K562 (cell line): Measurements from ENCODE around the gene PELI1. TPM values are rescaled to one million over a fixed set of nuclear protein-coding genes. Genes with fewer than 3 reads are reported as not detected.

Source experiments
- ATAC-seq: fragments of 200-7000 bp; cut with Tn5 transposase; 3 replicates; pipeline ENCODE4 v1.9.1; 2020; ENCODE audit warnings: moderate library complexity
- BruUV-seq: library from RNA; stranded (reverse); fragments of 400-500 nt; replicated peaks from 2 replicates; lab custom pipeline; 2021; lab: Mats Ljungman, UMichigan
- CTCF ChIA-PET: fragments of 300-600 bp; formaldehyde crosslinking; extraction: SDS; loops from one replicate; lab custom pipeline; 2021; ENCODE audit warnings: low intra/inter-chr PET ratio; lab: Yijun Ruan, JAX
- POLR2A ChIA-PET: fragments of 300-600, 350-650 bp; sonication (Branson Sonifier 250); formaldehyde crosslinking; extraction: SDS; loops from one replicate; lab custom pipeline; 2021; ENCODE audit warnings: antibody characterized with exemption, inconsistent platforms; lab: Yijun Ruan, JAX
- DNase-seq, 4 experiments: peaks; one replicate each; pipeline versions ENCODE4 v3.0.0 to v3.0.0-alpha.2; 2011 to 2018; ENCODE audit warnings: low spot score in 3 of 4, mixed read lengths in 3 of 4; ENCODE audit errors: extremely low read depth in 1 of 4
- FAIRE-seq: peaks from 2 replicates; lab custom pipeline; 2011; peaks lifted over from hg19 to GRCh38; lab: Jason Lieb, UNC
- H2AFZ ChIP-seq: 2 replicates; pipeline ENCODE4 v1.6.0; 2011; ENCODE audit warnings: low read depth, low read length, control low read depth, inconsistent platforms
- H3K27ac ChIP-seq: fragments of 200-600 bp; 3 replicates; pipeline ENCODE4 v1.8.0; 2011; ENCODE audit warnings: low read depth, mild to moderate bottlenecking, control low read depth, inconsistent platforms, low read length, moderate library complexity, mixed read lengths; ENCODE audit errors: extremely low read depth
- H3K27me3 ChIP-seq, 2 experiments: fragments of 300-600 bp in 1 of 2; 2 replicates in 1 of 2; 3 replicates in 1 of 2; pipeline versions ENCODE4 v1.6.0 to v1.8.0; 2011; ENCODE audit warnings: inconsistent platforms in 2 of 2, low read length in 2 of 2, mild to moderate bottlenecking in 1 of 2, mixed read lengths in 1 of 2, moderate library complexity in 1 of 2; ENCODE audit not compliant: control insufficient read depth in 2 of 2, insufficient read depth in 2 of 2
- H3K36me3 ChIP-seq: fragments of 300-600 bp; 3 replicates; pipeline ENCODE4 v1.8.0; 2011; ENCODE audit warnings: mild to moderate bottlenecking, low read length, inconsistent platforms; ENCODE audit not compliant: control insufficient read depth, insufficient read depth
- H3K4me1 ChIP-seq, 2 experiments: fragments of 200-600 bp in 1 of 2; replicated peaks in 1 of 2; 2 replicates in 1 of 2; 3 replicates in 1 of 2; pipeline versions ENCODE4 v1.5.1 to v1.8.0; 2011; ENCODE audit warnings: inconsistent platforms in 2 of 2, low read length in 2 of 2, mild to moderate bottlenecking in 1 of 2, mixed read lengths in 1 of 2, moderate library complexity in 1 of 2; ENCODE audit not compliant: control insufficient read depth in 2 of 2, insufficient read depth in 2 of 2
- H3K4me2 ChIP-seq: 2 replicates; pipeline ENCODE4 v1.6.1; 2011; ENCODE audit warnings: low read length, control low read depth, inconsistent platforms, mixed read lengths; ENCODE audit not compliant: insufficient read depth
- H3K4me3 ChIP-seq: fragments of 200-600 bp; sonication (generic), shearing (Covaris generic); 2 replicates; pipeline ENCODE4 v1.5.1; 2016; ENCODE audit warnings: control low read depth, inconsistent platforms
- H3K79me2 ChIP-seq: fragments of 200-600 bp; 3 replicates; pipeline ENCODE4 v1.8.0; 2011; ENCODE audit warnings: low read length, inconsistent platforms; ENCODE audit not compliant: control insufficient read depth, insufficient read depth
- H3K9ac ChIP-seq, 2 experiments: 2 replicates each; pipeline versions ENCODE4 v1.6.0 to v1.6.1; 2011; ENCODE audit warnings: low read depth in 2 of 2, low read length in 2 of 2, control low read depth in 1 of 2, inconsistent platforms in 1 of 2, mild to moderate bottlenecking in 1 of 2, mixed read lengths in 1 of 2; ENCODE audit not compliant: insufficient read depth in 1 of 2
- H3K9me1 ChIP-seq: one replicate; pipeline ENCODE4 v1.6.0; 2011; ENCODE audit warnings: inconsistent platforms, mild to moderate bottlenecking, low read length, moderate library complexity; ENCODE audit not compliant: control insufficient read depth, insufficient read depth
- H3K9me3 ChIP-seq: replicated peaks from 2 replicates; pipeline ENCODE4 v1.5.1; 2011; ENCODE audit warnings: low read depth, low read length, inconsistent platforms; ENCODE audit not compliant: control insufficient read depth, insufficient read depth
- H4K20me1 ChIP-seq: replicated peaks from 2 replicates; pipeline ENCODE4 v1.6.1; 2011; ENCODE audit warnings: low read length, inconsistent platforms, mixed read lengths; ENCODE audit not compliant: control insufficient read depth, insufficient read depth
- BHLHE40 ChIP-seq: IDR thresholded peaks from 2 replicates; pipeline ENCODE4 v1.6.1; 2011; ENCODE audit warnings: low read length, improper control_type of control experiment
- HDAC2 ChIP-seq: fragments of 450-650 bp; IDR thresholded peaks from 2 replicates; pipeline ENCODE4 v1.6.1; 2016; ENCODE audit warnings: mild to moderate bottlenecking
- HMG20B ChIP-seq: fragments of 250-450 bp; sonication (Bioruptor Pico); IDR thresholded peaks from 2 replicates; pipeline ENCODE4 v1.5.0; 2021; ENCODE audit warnings: mild to moderate bottlenecking
- ID3 ChIP-seq, 2 experiments: fragments of 250-450 bp in 1 of 2; fragments of 450-650 bp in 1 of 2; sonication (Bioruptor Pico) in 1 of 2; IDR thresholded peaks; 2 replicates each; pipeline versions ENCODE4 v1.6.1 to v1.8.0; 2016 to 2021; ENCODE audit warnings: mild to moderate bottlenecking in 2 of 2, moderate library complexity in 2 of 2, missing compliant biosample characterization in 1 of 2, missing genetic modification characterization in 1 of 2
- L3MBTL2 ChIP-seq: fragments of 450-650 bp; IDR thresholded peaks from 2 replicates; pipeline ENCODE4 v1.6.1; 2016; ENCODE audit warnings: mild to moderate bottlenecking, moderate library complexity
- MBD2 ChIP-seq: sonication (generic); IDR thresholded peaks from 2 replicates; pipeline ENCODE4 v1.6.1; 2016; ENCODE audit warnings: low read depth, borderline replicate concordance
- NCOA4 ChIP-seq: fragments of 450-650 bp; IDR thresholded peaks from 2 replicates; pipeline ENCODE4 v1.6.1; 2018; ENCODE audit warnings: mild to moderate bottlenecking; ENCODE audit not compliant: partially characterized antibody
- PHF20 ChIP-seq: fragments of 450-650 bp; IDR thresholded peaks from 2 replicates; pipeline ENCODE4 v1.6.1; 2018; ENCODE audit not compliant: partially characterized antibody
- RAD51 ChIP-seq: fragments of 450-650 bp; IDR thresholded peaks from 2 replicates; pipeline ENCODE4 v1.7.1; 2016; ENCODE audit warnings: low read depth, mild to moderate bottlenecking, borderline replicate concordance
- RERE ChIP-seq: sonication (generic); formaldehyde crosslinking; IDR thresholded peaks from 2 replicates; pipeline ENCODE4 v1.8.0; 2023; ENCODE audit warnings: missing genetic modification reagents, mild to moderate bottlenecking, borderline replicate concordance
- SAP30 ChIP-seq: fragments of 200-600 bp; sonication (generic); IDR thresholded peaks from 2 replicates; pipeline ENCODE4 v1.6.1; 2012; ENCODE audit warnings: borderline replicate concordance, low read depth, mild to moderate bottlenecking, moderate library complexity, low read length, control low read depth, inconsistent platforms; ENCODE audit not compliant: insufficient read depth, poor library complexity, severe bottlenecking
- TCF7 ChIP-seq: sonication (generic); IDR thresholded peaks from 2 replicates; pipeline ENCODE4 v1.6.1; 2016; ENCODE audit warnings: antibody characterized with exemption, borderline replicate concordance
- ZBED1 ChIP-seq: IDR thresholded peaks from 2 replicates; pipeline ENCODE4 v1.6.1; 2014
- ZNF12 ChIP-seq: sonication (generic); formaldehyde crosslinking; IDR thresholded peaks from 2 replicates; pipeline ENCODE4 v1.4.0; 2020; ENCODE audit warnings: mild to moderate bottlenecking, missing genetic modification reagents
- ZNF121 ChIP-seq: sonication (generic); formaldehyde crosslinking; conservative IDR thresholded peaks from 2 replicates; pipeline ENCODE4 v1.8.0; 2022; ENCODE audit warnings: missing genetic modification reagents
- ZNF174 ChIP-seq: fragments of 250-450 bp; sonication (Bioruptor Pico); IDR thresholded peaks from 2 replicates; pipeline ENCODE4 v1.4.0; 2020; ENCODE audit warnings: mild to moderate bottlenecking
- ZNF212 ChIP-seq: fragments of 450-650 bp; formaldehyde crosslinking; IDR thresholded peaks from 2 replicates; pipeline ENCODE4 v1.4.0; 2020; ENCODE audit warnings: mild to moderate bottlenecking
- ZNF324 ChIP-seq: fragments of 250-450 bp; sonication (Bioruptor Pico); IDR thresholded peaks from 2 replicates; pipeline ENCODE4 v1.4.0; 2020; ENCODE audit warnings: mild to moderate bottlenecking
- WGBS: fragments of 100-300 bp; shearing (Covaris generic); methylation state at CpG from one replicate; pipeline ENCODE4 v1.1.6; 2016; ENCODE audit warnings: low coverage, mixed read lengths; ENCODE audit not compliant: insufficient coverage; ENCODE audit errors: missing lambda C conversion rate; 5-methylcytosine and 5-hydroxymethylcytosine counted together
- in situ Hi-C: fragments of 300-500 bp; cut with MboI; formaldehyde crosslinking; loops from 4 replicates; pipeline ENCODE4 v1.15.0; 2018; ENCODE audit warnings: inconsistent platforms, mixed read lengths
- intact Hi-C: fragments of 100-400 bp; cut with micrococcal nuclease; formaldehyde crosslinking; loops from 2 replicates; pipeline ENCODE4 v1.14.2; 2022
- polyA plus RNA-seq, 8 experiments: library from polyadenylated mRNA; depleted of rRNA in 4 of 8; stranded (reverse) in 5 of 8; unstranded in 3 of 8; fragments of >200 nt; fragmentation: Nextera tagmentation in 2 of 8; fragmentation: Illumina TruSeq in 1 of 8; extraction: Ambion mirVana in 2 of 8; extraction: Trizol in 1 of 8; gene quantifications; 2 replicates each; pipeline versions ENCODE4 v1.2.1 to v1.2.3, GENCODE V29; 2011 to 2014; ENCODE audit warnings: inconsistent platforms in 1 of 8, missing spikeins in 1 of 8
- total RNA-seq, 7 experiments: library from RNA; depleted of rRNA in 6 of 7; stranded (reverse); fragments of >200 nt in 6 of 7; fragmentation: Illumina TruSeq in 2 of 7; extraction: Trizol in 2 of 7; gene quantifications; 2 replicates each; pipeline versions ENCODE4 v1.2.1 to v1.2.3, GENCODE V29; 2011 to 2021; ENCODE audit warnings: low replicate concordance in 1 of 7

PELI1 gene
- total and polyA plus RNA-seq, 9 of the 15 experiments (the other 6 are each of a cell fraction or from before 2014, with no cell fraction given): 3.3 to 19.2 (median 12.5) TPM

DNA sequence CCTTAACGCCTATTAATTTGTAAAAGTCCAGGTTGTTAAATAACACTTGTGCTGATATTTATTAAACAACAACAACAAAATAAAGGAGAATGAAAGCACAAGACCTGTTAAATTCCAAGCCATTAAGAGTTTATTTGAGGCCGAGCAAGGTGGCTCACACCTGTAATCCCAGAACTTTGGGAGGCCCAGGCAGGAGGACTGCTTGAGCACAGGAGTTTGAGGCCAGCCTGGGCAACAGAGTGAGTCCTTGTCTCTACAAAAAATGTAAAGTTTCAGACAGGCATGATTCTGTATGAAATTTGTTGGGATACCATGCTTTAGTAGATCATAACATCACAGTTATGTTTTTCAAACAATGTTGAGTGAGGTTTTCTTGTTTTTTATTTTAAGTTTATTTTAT is 17.1 kb downstream of the PELI1 start:
- Histone ChIP-seq H3K9me3 (no peaks in the 10 kb centered on the region), H3K27ac (no peak overlapping the region), H3K27me3 (no peaks in the 10 kb centered on the region), H2AFZ (no peak overlapping the region), H3K4me3 (no peak overlapping the region), H4K20me1 (no peaks in the 10 kb centered on the region), H3K9ac (no peak overlapping the region), H3K4me1 (no peaks in the 10 kb centered on the region), H3K79me2 (peaks cover 27% of the 10 kb centered on the region; the same call in 2 of the 3 replicates), H3K36me3 (no peaks in the 10 kb centered on the region), H3K9me1 (no peaks in the 10 kb centered on the region), H3K4me2 (no peak overlapping the region)
- ATAC-seq (no peak), FAIRE-seq (peak; percentile 42), DNase-seq (no peak)
- TF ChIP-seq HDAC2 (no peak), NCOA4 (no peak), ZNF12 (CRISPR knock-in tag) (no peak), TCF7 (no peak), ZNF324 (no peak), ZBED1 (no peak), ZNF121 (CRISPR knock-in tag) (no peak), RAD51 (no peak), L3MBTL2 (no peak), HMG20B (CRISPR knock-in tag) (no peak), SAP30 (no peak), MBD2 (no peak), ID3 (CRISPR knock-in tag; IDR thresholded peaks at IDR 0.05) (no peak), ID3 (tag; IDR thresholded peaks at IDR 0.05) (no peak), RERE (CRISPR knock-in tag) (no peak), PHF20 (no peak), ZNF174 (CRISPR knock-in tag) (no peak), BHLHE40 (no peak), ZNF212 (CRISPR knock-in tag) (no peak)
- BruUV-seq: no TSS peak
- 84% methylated on average over 2 of the region's 2 CpGs for WGBS
- intact Hi-C loops (no loop called here), in situ Hi-C loops (no loop called here)
- ChIA-PET POLR2A (interaction anchor here (0.7 kb wide), 1 partner anchor 34 kb away, joined by 3 read pairs; no protein-coding TSS in a partner anchor), CTCF (no interaction called here)
